ENCODE measurements around the gene PTBP3.

Gene PTBP3

DNA sequence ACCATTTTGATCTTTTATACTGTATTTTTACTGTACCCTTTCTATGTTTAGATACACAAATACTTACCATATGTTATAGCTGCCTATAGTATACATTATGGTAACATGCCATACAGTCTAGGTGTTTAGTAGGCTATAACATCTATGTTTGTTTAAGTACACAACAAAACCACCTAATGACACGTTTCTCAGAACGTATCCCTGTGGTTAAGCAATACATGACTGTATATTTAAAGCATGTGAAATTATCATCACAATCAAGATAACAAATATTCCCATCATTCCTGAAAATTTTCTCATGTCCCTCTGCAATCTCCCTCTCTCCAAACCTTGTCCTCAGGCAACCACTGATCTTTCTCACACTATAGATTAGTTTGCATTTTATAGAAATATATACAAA, 91.9 kb downstream of the PTBP3 start:
- in situ Hi-C loops (cut with MboI; ENCODE audit: low sequenced_read_pairs, unreplicated experiment) = no loop called here
- TF ChIP-seq, protein P1, sequence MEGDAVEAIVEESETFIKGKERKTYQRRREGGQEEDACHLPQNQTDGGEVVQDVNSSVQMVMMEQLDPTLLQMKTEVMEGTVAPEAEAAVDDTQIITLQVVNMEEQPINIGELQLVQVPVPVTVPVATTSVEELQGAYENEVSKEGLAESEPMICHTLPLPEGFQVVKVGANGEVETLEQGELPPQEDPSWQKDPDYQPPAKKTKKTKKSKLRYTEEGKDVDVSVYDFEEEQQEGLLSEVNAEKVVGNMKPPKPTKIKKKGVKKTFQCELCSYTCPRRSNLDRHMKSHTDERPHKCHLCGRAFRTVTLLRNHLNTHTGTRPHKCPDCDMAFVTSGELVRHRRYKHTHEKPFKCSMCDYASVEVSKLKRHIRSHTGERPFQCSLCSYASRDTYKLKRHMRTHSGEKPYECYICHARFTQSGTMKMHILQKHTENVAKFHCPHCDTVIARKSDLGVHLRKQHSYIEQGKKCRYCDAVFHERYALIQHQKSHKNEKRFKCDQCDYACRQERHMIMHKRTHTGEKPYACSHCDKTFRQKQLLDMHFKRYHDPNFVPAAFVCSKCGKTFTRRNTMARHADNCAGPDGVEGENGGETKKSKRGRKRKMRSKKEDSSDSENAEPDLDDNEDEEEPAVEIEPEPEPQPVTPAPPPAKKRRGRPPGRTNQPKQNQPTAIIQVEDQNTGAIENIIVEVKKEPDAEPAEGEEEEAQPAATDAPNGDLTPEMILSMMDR (IDR thresholded peaks at IDR 0.05; ENCODE audit: borderline replicate concordance, control extremely low read depth, extremely low read depth, insufficient read depth, missing control alignments) = no peak
- no peak for DNase-seq (ENCODE audit: low spot score)

DNA sequence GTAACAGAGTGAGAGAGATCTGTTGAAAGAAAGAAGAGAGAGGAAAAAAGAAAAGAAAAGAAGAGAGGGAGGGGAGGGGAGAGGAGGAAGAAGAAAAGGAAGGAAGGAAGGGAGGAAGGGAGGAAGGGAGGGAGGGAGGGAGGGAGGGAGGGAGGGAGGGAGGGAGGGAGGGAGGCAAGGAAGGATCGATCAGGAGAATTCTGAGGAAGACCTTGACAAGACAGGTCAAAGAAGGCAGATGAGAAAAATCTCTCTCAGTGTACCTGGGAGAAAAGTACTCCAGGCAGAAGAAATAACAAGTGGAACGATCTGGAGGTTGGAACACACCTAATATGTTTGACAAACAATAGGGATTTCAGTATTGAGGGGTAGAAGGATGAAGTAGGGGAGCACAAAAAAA, 93.7 kb downstream of the PTBP3 start:
- TF ChIP-seq, protein P1 (IDR thresholded peaks at IDR 0.05; ENCODE audit: borderline replicate concordance, control extremely low read depth, extremely low read depth, insufficient read depth, missing control alignments) = no peak
- in situ Hi-C loops (cut with MboI; ENCODE audit: low sequenced_read_pairs, unreplicated experiment) = no loop called here
- DNase-seq (ENCODE audit: low spot score) = no peak

DNA sequence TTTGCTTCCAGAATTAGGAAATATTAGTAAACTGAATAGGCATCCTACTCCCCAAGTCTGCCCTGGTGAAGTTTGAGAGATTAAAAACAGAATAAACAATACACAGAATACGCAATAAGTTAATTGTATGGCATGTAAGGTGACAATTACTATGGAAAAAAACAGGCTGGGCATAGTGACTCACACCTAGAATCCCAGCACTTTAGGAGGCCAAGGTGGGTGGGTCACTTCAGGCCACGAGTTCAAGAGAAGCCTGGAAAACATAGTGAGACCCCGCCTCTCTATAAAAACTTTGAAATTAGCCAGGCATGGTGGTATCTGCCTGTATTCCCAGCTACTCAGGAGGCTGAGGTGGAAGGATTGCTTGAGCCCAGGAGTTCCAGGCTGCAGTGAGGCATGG, 94.1 kb downstream of the PTBP3 start:
- no peak for DNase-seq (ENCODE audit: low spot score)
- in situ Hi-C loops (cut with MboI; ENCODE audit: low sequenced_read_pairs, unreplicated experiment) = no loop called here
- TF ChIP-seq, protein P1 (IDR thresholded peaks at IDR 0.05; ENCODE audit: borderline replicate concordance, control extremely low read depth, extremely low read depth, insufficient read depth, missing control alignments) = no peak

DNA sequence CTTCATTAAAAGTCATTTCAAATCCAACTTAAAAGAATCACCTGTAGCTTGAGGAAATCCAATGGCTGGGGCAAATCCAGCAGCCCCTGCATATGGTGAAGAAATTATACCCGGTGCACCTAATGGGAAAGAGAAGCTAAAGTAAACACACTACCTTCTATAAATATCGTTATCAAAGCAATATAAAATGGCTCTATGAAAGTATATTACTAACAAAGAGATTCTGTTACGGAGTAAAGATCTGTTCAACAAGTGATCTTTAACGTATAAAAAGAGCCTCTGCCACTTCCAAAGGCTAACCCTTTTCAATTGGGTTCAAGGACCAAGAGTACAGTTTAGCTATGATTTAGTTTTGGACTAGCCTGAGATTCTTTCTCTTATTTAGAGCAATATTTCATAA, 98.6 kb downstream of the PTBP3 start:
- DNase-seq (ENCODE audit: low spot score) = no peak
- in situ Hi-C loops (cut with MboI; ENCODE audit: low sequenced_read_pairs, unreplicated experiment) = no loop called here
- TF ChIP-seq, protein P1 (IDR thresholded peaks at IDR 0.05; ENCODE audit: borderline replicate concordance, control extremely low read depth, extremely low read depth, insufficient read depth, missing control alignments) = no peak

DNA sequence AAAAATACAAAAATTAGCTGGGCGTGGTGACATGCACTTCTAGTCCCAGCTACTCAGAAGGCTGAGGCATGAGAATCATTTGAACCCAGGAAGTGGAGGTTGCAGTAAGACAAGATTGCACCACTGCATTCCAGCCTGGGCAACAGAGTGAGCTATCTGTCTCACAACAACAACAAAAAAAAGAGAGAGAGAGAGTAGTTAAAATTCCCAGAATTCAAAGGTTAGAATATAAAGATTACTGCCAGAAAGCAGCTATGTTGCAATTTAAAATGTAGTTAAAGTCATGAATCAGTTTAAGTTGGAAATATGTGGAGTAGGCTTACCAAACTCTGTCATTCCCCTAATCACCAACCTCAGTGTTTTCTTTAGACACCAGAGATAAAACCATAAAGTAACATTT, 99.7 kb downstream of the PTBP3 start:
- in situ Hi-C loops (cut with MboI; ENCODE audit: low sequenced_read_pairs, unreplicated experiment) = no loop called here
- DNase-seq (ENCODE audit: low spot score) = no peak
- TF ChIP-seq, protein P1 (IDR thresholded peaks at IDR 0.05; ENCODE audit: borderline replicate concordance, control extremely low read depth, extremely low read depth, insufficient read depth, missing control alignments) = no peak

DNA sequence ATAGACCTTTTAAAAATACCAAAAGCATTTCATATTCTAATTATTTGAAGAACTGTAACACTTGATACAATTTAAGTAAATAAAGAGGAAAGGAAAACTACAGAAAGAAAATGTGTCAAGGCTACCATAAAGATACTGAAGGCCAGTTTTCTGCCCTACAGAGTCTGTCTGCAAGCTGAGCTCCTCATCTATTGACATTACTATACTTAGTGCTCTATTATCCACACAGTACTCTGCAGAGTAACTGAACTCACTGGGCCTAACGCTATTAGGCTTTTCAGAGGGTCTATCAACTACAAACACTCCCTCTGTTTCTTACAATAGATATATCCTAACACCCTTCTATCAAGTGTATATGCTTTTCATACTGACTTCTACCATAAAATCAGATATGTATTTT, 101.2 kb downstream of the PTBP3 start:
- in situ Hi-C loops (cut with MboI; ENCODE audit: low sequenced_read_pairs, unreplicated experiment) = no loop called here
- TF ChIP-seq, protein P1 (IDR thresholded peaks at IDR 0.05; ENCODE audit: borderline replicate concordance, control extremely low read depth, extremely low read depth, insufficient read depth, missing control alignments) = no peak
- DNase-seq (ENCODE audit: low spot score) = no peak

DNA sequence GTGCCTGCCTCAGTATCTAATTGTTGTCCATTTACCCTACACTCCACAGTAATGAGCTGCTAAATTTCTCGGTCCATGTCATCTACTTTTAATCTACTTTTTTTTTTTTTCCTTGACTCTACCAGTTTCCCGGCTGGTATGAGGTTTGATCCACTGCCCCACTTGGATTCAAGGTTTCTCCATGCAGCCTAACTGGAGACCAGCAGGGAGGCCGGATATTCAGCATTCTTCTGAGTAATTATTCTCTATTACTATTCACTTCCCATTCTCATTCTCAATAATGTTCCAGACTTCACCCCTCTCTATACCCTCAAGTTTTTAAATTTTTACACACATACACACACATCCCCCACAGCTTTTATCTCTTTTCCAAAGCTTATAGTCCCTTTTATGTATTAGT, 107.3 kb downstream of the PTBP3 start:
- in situ Hi-C loops (cut with MboI; ENCODE audit: low sequenced_read_pairs, unreplicated experiment) = no loop called here
- no peak for DNase-seq (ENCODE audit: low spot score)
- TF ChIP-seq, protein P1 (IDR thresholded peaks at IDR 0.05; ENCODE audit: borderline replicate concordance, control extremely low read depth, extremely low read depth, insufficient read depth, missing control alignments) = no peak

All from GM13976 (cell line).